Measurements from ENCODE around the gene APCDD1L.

APCDD1L gene

DNA sequence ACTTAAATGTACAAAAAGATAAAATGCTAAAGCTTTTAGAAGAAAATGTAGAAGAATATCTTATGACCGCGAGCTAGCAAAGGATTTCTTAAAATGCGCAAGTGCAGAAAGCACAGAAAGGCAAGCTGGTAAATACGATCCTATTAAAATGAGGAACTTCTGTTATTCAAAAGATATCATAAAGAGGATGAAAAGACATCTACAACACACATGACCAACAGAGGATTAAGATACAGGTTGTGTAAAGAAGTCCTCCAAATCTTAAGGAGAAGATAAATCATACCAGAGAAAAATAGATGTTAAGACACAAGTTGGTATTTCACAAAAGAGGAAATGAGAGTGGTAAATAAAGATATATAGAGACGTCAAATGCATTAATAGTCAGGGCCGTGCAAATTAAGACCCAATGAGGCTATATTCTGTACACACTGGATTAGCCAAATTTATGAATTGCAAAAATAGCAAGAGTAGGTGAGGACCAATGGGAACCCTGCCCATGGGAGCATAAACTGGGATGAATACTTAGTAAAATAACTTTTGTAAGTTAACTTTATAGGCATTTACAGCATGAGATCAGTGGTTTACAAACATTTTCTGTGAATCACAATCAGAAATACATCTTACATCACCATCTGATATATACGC is 23.0 kb downstream of the APCDD1L start:
- no peak for DNase-seq (ENCODE audit: low read depth, low spot score)

DNA sequence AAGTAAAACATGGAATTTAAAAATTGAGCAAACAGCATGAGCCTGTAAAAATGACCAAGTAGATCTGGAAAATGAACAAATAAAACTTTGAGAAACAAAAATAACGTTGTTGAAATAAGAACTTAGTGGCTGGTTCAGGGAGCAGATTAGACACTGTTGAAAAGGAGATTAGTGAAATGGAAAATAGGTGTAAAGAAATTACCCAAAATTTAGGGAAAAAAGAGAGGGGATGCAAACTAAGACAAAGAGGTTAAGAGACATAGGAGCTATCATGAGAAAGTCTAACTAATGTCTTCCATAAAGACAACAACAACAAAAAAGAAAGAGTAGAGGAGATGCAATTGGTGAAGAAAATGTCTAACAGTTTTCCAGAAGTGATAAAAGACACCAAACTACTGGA is 29.0 kb downstream of the APCDD1L start:
- no peak for DNase-seq (ENCODE audit: low read depth, low spot score)

DNA sequence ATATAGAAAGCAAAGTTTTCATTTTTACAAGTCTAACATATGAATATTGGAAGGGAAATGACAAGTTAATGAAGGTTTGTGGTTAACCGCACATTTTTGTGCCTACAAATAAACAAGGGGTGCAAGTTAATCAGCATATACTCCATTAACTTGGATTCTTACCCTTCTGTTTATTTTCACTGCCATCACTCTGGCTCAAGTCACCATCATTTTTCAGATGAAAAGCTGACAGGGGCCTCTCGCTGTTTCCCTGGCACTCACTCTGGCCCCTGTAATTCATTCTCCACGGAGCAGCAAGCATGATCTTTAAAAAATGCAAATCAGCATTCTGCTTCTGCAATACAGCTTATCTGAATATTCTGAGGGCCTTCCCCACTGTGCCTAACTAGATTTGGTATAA is 29.8 kb downstream of the APCDD1L start:
- DNase-seq (ENCODE audit: low read depth, low spot score) = no peak

DNA sequence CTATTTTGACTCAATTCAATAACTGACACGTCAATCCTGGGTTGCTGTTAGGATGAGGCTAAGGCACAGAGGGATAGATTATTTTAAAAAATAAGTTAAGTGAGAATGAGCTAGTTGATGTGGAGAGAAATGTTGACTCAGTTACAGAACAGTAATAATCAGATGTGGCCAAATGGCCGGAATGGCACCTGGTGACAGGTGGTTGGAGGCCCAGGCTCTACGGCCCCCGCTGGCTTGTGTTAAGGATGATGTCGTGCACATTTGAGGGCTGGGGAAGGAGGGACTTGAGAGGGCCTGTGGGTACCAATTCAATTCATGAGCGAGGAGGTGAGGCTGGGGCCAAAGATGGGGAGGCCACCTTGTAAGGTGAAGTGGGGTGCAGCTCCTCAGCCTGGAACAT is 31.7 kb downstream of the APCDD1L start:
- no peak for DNase-seq (ENCODE audit: low read depth, low spot score)

DNA sequence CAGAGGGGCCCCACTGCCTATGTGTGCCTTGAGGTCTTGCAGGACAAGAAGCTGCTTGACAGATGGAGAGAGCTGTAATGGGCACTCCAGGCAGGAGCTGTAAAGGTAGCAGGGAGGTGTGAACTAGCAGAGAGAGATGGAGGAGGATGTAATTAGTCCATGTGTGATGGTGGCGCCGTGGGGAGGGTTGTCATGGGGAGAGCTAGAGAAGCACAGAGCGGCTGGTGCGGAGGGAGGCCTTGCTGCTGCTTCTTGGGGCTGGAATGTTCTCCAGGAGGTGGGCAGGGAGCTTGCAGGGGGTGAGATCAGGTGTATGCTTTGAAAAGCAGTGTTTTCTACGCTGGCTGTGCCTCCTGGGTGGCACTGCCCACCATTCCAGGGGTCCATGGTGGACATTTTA is 32.1 kb downstream of the APCDD1L start:
- no peak for DNase-seq (ENCODE audit: low read depth, low spot score)

DNA sequence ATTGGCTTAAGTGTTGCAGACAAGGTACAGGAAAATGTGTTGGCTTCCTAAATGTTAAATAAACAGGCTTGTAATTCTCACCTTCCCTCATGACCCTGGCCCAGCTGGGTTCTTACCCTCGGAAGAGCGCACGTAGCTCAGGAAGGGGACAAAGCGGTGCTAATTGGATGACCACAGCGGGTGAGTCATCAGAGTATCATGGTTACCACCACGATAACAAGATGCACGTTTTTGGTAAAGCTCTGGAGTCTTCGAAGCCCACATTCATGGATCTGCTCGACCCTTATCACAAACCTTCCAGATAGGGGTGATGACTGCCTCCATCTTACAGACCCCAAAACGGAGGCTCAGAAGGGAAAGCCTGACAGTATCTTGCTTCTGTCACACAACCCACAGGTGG is 32.8 kb downstream of the APCDD1L start:
- no peak for DNase-seq (ENCODE audit: low read depth, low spot score)

DNA sequence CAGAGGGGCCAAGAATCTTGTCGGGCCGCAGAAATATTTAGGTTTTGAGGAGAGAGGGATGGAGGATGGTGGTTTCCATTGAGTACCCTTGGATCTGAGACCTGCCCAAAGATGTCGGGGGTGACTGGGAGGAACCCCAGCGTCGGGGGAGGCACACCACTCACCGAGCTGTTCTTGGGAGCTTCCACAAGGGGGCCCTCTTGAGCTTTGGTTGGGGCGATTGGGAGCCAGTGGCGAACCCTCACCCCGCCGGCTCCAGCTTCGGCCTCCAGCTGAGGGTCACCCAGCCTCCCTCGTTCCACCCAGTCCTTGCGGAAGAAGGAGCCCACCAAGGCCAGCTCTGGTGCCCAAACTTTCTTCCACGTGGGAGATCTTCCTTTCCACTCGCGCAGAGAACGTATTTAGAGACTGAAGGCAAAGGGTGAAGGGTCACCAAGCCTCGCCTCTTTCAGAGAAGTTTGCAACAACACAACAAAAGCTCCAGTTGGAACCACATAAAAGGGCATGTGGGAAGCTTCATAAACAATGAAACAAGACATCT is 33.6 kb downstream of the APCDD1L start:
- no peak for DNase-seq (ENCODE audit: low read depth, low spot score)

DNA sequence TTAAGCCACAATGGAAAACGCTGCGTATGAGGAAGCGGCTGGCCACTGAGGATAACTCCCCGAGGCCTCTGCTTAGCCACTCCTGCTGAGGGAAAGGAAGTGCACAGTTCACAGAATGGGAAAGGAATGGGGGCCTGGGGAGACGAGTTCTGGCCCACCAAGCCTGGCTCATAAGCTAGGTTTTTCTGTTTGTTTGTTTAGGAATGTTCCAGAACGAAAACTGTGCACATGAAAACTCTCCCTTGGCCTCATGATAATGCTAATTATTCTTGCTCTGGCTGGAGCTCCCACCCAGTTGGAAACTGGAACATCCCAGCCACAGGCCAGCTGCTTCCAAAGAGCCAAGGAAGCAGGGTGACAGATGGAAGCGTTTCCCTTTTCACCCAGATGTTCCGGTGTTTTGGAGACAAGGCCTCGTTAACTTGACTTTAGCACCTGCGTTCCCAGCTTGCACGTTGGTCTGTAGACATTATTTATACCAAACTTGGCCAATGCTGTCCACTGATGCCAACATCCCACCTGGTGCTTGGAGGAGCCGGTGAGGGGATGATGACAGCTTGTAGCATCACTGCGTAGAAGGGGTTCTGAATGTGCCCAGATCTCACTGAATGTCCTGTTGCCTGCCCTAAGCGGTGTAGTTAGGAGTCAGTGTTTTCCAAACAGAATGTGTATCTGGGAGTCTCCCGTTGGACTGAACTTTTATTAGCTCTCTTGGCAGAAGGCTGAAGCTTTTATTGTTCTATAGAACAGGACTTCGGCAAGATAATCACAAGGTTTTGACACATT is 34.5 kb downstream of the APCDD1L start:
- DNase-seq (ENCODE audit: low read depth, low spot score) = no peak

DNA sequence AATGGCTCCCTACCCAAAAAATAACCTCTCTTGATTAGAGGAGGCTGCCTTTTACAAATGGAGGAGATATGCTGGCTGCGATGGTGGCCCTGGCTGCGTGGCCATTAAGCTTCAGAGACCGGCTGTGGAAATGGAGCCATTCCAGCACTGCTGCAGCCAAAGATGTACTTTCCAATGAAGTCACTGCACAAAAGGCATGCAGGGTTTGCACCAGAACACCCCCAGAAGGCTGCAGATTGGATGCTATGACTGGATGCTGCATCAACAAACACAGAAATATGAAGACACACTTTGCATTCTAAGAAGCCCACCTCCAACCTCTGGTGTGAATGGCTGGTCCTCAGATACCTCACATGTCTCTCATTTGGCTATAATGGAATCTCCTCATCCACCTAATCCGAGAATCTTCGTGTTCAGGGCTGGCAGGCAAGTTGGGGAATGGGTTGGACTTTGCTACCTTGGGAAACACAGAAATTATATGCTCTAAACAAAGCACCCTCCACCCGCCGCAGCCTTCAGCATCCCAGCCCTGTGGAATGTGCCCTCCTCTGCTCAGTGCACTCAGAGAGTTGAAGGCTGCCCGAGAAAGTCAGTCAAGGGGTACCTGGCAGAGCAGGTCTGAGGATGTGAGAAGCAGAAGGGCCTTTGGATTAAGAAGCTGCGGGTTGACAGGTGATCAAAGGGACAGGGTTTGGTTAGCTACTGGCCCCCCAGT is 35.3 kb downstream of the APCDD1L start:
- DNase-seq (ENCODE audit: low read depth, low spot score) = no peak

DNA sequence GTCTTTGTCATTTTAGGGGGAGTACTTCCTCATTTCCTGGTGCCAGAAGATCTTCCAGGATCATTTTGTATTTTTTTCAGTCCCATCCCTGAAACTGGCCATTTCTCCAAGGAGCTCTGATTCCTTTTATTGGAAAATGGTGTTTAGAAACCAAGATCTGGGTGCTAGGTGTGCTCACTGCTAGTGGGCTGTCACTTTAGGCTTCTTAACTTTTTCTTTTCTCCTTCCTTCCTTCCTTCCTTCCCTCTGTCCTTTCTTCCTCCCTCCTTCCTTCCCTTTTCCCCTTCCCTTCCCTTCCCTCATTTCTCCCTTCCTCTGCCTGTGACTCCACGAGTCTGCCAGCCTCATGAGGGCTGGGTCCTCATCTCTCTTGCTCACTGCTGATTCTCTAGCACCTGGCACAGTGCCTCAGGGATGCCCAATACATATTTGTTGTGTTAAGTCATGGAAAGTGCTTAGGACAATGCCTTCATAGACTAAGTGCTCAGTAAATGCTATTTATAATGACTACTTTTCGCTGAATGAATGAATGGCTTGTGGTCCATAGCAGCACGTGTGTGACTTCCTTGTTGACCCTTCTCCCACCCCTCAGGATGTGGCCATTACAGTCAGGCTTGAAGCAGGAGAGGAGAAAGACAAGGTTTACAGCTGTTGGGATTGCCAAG is 36.9 kb downstream of the APCDD1L start:
- no peak for DNase-seq (ENCODE audit: low read depth, low spot score)

DNA sequence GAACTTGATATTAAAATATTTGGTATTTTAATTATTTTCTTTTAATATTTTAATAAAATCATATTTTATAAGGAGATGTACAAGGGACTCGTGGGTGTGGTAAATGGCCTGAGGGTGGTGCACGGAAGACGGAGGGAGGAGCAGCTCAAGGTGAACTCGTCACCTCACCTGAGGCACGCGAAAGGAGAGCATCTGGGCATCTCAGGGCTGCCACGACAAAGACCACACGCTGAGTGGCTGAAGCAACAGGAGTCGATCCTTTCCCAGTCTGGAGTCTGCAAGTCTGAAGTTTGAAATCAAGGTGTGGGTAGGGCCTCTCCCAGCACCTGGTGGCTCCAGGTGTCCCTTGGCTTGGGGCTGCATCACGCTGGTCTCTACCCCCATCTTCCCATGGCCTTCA is 39.7 kb downstream of the APCDD1L start:
- DNase-seq (ENCODE audit: low read depth, low spot score) = no peak

DNA sequence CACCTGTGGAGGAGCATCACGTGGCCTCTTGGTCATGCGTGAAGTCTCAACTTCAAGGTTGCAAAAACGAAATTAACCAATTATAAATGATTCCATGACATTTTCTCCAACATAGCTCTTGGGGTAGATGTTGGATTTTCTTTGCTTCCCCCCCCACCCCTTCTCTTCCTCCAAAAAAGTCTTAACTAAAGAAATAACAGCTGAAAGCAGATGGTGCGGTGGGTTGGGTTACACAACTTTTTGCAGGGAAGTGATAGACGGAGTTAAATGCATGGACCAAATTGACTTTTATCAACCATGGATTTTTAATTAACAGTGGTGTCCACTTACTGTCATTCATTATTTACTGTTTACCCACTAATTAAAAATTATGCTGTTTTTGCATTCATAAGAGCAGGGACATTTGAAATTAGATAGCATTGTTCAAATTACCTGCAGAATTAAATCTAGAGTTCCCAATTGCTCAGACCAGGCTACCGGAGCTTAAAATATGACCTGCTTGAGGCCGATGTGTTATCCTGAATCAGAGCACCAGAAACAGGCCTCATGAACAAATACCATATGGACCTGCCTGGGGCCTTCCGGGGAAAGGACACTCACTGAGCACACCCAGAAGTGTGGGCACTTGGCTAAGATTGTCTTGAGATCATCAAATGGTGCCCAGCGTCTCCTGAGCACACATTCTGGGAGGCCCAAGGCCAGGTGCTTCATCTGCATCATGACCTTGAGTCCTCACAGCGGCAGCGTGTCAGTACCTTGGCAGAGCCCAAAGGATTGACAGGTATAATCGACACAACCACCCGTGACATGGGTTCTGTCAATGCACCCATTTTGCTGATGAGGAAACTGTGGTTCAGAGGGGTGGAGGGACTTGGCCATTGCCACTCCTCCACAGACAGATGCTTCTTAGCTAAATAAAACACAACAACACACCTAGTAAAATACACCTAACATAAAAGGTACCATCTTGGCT is 41.5 kb downstream of the APCDD1L start:
- no peak for DNase-seq (ENCODE audit: low read depth, low spot score)

DNA sequence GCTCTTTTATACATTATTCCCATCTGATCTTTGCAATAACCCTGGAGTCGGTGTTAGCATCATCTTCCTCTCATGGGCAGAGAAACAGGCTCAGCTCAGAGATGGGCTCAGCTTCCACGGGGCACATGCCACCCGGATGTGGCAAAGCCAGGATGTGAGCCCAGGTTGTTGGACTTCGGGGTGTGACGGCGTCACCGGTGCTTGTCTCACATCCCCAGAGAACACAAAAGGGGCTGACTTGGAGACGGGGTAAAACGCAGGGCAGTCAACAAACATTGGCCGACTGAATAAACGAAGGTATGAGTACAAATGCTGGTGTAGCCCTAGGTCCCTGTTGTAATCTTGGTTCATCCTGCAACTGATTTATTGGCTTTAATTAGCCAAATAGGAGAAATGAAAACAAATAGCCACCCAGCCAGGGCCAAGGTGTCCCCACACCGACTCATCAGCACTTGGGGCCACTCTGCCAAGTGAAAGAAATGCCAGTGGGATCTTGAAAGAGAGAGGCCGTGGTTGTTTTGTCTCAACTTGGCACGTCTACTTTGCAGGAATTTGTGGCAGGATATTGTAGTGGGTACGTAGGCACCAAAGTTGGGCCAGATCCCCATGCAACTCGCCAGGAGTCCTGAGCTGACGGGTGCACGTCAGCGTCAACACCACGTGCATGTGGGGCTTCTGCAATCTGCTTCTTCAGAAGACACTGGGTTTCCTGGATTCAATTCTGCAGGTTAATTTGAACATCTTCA is 42.8 kb downstream of the APCDD1L start:
- DNase-seq (ENCODE audit: low read depth, low spot score) = no peak

DNA sequence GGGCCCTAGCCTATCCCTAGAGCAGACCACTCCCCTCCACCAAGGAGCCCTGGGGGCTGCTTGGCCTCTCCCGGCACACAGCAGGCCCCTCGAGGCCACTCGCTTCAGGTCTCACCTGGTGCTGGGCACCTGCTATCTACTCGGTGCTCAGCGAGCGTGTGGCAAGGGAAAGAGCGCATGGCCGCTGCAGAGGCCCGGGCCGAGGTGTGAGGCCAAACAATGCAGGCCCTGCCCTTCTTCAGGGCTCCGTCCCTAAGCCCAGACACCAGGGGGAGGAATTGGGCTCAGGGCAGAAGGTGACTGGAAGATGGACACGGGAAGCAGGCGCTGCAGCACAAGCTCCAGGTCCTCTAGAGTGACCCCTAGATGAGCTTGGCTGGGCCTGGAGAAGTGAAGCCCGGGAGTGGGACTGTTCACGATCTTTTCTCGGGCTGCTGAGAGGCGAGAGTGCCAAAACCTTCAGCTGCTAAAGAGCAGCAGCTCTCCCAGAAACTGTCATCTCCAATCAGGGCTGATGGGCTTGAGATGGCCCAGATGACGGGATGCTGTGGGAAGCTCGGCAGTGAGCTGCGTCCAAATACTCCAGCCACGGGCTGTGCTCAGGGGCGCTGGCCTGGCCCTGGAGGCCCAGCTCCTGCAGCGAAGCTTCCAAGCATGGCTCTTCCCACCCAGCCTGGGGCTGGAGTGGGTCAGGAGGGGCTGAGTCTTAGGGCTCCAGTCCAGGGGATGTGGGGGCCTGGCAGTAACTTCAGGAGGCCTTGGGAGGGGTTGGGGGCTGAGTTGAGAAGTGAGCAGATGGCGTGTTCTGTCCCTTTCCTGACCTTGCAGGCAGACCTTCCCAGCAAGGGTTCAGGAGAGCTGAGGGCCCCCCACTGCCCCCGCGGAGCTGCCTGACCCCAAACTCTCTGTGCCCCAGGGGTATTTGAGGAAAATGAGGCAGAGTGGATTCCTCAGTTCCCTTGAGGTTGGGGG is 43.7 kb downstream of the APCDD1L start:
- no peak for DNase-seq (ENCODE audit: low read depth, low spot score)

DNA sequence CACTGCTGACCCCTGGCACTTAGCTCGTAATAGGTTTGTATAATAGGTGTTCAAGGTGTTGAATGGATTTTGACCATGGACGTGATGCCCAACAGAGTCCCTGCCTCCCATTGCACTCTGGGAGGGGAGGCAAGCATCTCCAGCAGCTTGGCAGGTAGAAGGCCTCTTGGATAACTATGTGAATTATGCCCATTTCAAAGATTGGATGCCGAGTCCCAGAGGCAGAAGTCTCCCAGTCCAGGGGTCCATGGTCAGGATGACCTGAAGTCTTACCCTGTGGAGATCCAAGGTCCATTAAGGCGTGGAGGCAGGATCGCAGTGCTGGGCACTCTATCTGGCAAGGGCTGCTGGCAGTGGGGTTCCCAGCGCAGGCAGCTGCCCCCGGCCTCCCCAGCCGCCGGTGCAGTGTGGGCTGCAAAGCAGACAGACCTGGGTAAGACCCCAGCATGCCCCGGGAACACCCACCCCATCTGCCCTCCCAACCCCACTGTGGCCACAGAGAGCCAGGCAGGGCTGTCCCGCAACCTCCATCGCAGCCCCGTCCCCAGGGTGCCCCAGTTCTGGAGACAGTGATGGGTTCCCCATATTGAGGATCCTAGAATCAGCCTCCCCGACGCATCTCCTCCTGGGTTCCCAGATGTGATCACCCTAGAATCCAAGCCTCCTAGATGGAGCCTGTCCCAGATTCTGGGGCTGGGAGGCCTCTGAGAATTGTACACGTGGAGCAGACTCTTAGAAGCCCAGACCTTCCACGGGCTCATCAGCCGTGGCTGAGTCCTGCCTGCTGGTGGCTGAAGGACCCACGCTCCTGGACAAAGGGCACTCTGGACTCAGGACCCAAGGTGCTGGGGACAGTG is 44.6 kb downstream of the APCDD1L start:
- no peak for DNase-seq (ENCODE audit: low read depth, low spot score)

DNA sequence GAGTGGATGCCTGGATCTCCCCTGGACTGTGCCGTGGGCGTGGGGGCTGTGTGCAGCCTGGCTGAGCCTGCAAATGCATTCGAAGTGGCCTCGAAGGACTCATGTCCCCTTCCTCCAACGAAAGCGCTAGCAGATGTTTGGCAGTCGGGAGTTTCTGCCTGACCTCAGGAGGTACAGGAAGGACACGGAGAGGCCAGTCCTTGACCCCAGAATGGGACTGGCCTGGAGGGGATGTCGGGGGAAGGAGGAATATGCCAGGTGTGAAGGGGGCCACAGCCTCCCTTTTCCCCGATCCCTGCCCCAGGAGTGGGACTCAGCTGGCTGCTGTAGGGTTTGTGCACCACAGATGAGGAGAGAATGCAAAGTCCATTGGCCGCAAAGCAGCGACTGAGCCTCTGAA is 45.6 kb downstream of the APCDD1L start:
- no peak for DNase-seq (ENCODE audit: low read depth, low spot score)

DNA sequence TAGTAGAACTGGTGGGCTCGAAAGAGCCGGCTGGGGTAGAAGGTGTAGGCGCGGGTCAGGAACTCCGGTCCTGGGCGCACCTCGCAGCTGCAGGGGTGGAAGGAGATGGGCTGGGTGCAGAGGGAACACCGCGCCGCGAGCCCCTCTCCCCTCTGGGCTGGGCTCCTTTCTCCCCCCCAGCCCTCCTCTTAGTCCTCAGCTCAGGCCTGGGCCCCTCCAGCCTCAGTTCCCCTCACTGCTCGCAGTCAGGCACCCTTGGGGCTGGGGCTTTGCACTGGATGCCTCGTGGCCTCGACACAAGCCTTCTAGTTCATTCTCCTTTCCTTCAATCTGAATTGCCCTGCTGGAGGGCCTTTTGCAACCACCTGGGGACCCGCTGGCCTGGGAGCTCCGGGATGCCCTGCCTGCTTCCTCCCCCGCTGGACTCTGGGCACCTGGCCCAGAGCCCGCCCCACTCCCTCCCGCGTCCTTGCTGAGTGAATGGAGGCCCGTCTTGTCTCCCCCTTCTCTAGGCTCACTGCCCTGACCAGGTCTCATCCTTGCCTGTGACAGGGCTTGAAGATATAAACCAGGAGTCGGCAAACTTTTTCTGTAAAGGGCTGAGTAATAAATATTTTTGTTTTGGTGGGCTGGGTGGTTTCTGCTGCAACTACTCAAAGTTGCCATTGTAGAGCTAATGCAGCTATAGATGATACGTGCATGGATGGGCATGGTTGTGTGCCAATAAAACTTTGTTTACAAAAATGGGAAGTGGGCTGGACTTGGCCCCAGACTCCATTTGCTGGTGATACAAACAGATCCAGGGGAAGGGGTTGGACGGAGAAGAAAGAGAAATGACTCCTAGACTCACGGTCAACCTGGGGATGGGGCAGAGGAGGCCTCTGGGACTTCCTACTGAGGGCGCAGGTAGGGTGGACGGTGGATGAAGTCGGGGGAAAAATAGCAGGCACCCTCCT is 47.3 kb downstream of the APCDD1L start:
- no peak for DNase-seq (ENCODE audit: low read depth, low spot score)
